Heart right ventricle (tissue), 16 donors: ENCODE measurements around the gene TECPR2. TPM values are rescaled to one million over a fixed set of nuclear protein-coding genes. Genes with fewer than 3 reads are reported as not detected.

Experiments
- ATAC-seq, 8 donors: fragments of 200-7000 bp; cut with Tn5 transposase; one replicate each; pipeline ENCODE4 v1.9.1; 2020; ENCODE audit warnings: mild to moderate bottlenecking in 8 of 8, moderate library complexity in 8 of 8, moderate number of reproducible peaks in 1 of 8
- DNase-seq, 2 donors: peaks; one replicate each; pipeline ENCODE4 v3.0.0-alpha.2; 2020
- H3K27ac ChIP-seq, 10 donors: fragments of 200-600 bp; sonication (generic) in 2 of 10; one replicate each; pipeline versions ENCODE4 v1.5.0 to v1.8.0; 2020 to 2022; ENCODE audit warnings: mild to moderate bottlenecking in 3 of 10
- H3K27me3 ChIP-seq, 7 donors: fragments of 200-600 bp; one replicate each; pipeline ENCODE4 v1.8.0; 2021 to 2022; ENCODE audit warnings: mild to moderate bottlenecking in 2 of 7
- H3K36me3 ChIP-seq, 9 donors: fragments of 200-600 bp; sonication (generic) in 1 of 9; one replicate each; pipeline versions ENCODE4 v1.5.0 to v1.8.0; 2020 to 2022; ENCODE audit warnings: mild to moderate bottlenecking in 2 of 9
- H3K4me1 ChIP-seq, 9 donors: fragments of 200-600 bp; sonication (generic) in 1 of 9; one replicate each; pipeline versions ENCODE4 v1.5.0 to v1.8.0; 2020 to 2022; ENCODE audit warnings: mild to moderate bottlenecking in 4 of 9
- H3K4me3 ChIP-seq, 10 donors: fragments of 200-600 bp; sonication (generic) in 2 of 10; one replicate each; pipeline versions ENCODE4 v1.5.0 to v1.8.0; 2020 to 2022; ENCODE audit warnings: mild to moderate bottlenecking in 7 of 10, moderate library complexity in 2 of 10
- H3K9me3 ChIP-seq, 11 donors: fragments of 200-600 bp in 10 of 11; sonication (generic) in 2 of 11; one replicate each; pipeline versions ENCODE4 v1.5.0 to v1.8.0; 2013 to 2022; ENCODE audit warnings: mild to moderate bottlenecking in 2 of 11, control low read depth in 1 of 11, moderate library complexity in 1 of 11
- WGBS, 2 donors: extraction: QIAGEN DNeasy Blood & Tissue Kit; methylation state at CpG; one replicate each; pipeline ENCODE4 v1.1.7; 2013; ENCODE audit warnings: inconsistent platforms in 1 of 2; 5-methylcytosine and 5-hydroxymethylcytosine counted together
- intact Hi-C, 10 donors: fragments of 100-400 bp; cut with DNase I; formaldehyde crosslinking; loops; one replicate each; pipeline versions ENCODE4 v1.11.1 to v1.14.2; 2022
- polyA plus RNA-seq, 2 donors: library from polyadenylated mRNA; stranded (reverse); fragments of 200-250 nt; gene quantifications; one replicate each; pipeline ENCODE4 v1.2.3, GENCODE V29; 2013
- total RNA-seq, 10 donors: library from RNA; stranded (reverse); fragmentation: NEBNext Ultra II Directional in 3 of 10; extraction: Animal tissue kit (Norgen Biotek cat#: 25700) in 3 of 10; gene quantifications; one replicate each; pipeline versions ENCODE4 v1.2.1 to v1.2.4, GENCODE V29; 2021 to 2023
- TF ChIP-seq, protein P1 (sequence below), 9 donors: fragments of 200-600 bp; sonication (generic) in 2 of 9; IDR thresholded peaks; one replicate each; pipeline versions ENCODE4 v1.5.0 to v1.8.0; 2021 to 2022; ENCODE audit warnings: antibody characterized with exemption in 9 of 9, mild to moderate bottlenecking in 5 of 9, moderate library complexity in 1 of 9
- donor health status: Arrhythmogenic right ventricular cardiomyopathy.
- donor health status: ischemic (EF 13 %, LVEDD 7.1; RV severe dilation, severe dysfunction).
- donor health status: healthy with polysubstance abuse.
- donor health status: DM: no; HTN: yes; CAD: no.
- donor health status: DM: no; HTN: no; CAD: no.
- donor health status: ischemic (EF 25% LVEDD 6.9; RV normal size, moderate dysfunction).
- donor health status: ischemic (EF 25% LVEDD 5.7; RV mildly dilated, moderate dysfunction).
- donor health status: healthy.
- donor health status: DM: yes; HTN: yes; CAD: no.
- donor health status: Ischemic cardiomyopathy.
- donor health status: ischemic (EF 35%, LVEDD 5.7; RV mildly dilated, moderate dysfunction).
- donor health status: nonischemic (EF 11% LVEDD 7.7; RV severe dilation, severe dysfunction).
- donor health status: DM: yes; HTN: yes; CAD: no.
- donor health status: PGD.
- donor health status: ischemic (EF 29% LVEDD 5.4; RV normal size, mild dysfunction).
- donor health status: nonischemic (EF 23%, LVEDD 6.1; RV moderate dilation, normal function).

TECPR2 gene
- total and polyA plus RNA-seq, 12 donors, result 6.8 to 34.2 (median 24.8) TPM

DNA sequence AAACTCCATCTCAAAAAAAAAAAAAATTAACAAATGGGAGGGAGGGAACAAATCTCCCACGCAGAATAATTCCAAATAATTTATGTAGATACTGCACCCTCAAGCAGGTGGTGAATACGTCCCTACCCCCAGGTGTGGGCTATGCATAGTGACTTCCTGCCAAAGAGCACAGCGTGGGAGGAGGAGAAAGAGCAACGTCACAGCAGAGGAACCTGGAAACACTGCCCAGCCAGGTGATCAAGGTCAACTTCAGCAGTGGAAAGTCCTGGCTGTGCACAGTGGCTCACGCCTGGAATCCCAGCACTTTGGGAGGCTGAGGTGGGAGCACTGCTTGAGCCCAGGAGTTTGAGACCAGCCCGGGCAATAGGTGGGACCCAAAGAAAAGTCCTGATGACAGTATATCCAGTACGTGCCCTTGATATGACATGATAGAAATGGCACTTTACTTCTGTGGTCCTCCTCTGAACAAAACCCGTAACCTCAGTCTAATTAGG, 9.6 kb upstream of the TECPR2 start:
- intact Hi-C loops, result no loop called here
- H3K27me3 ChIP-seq, result no peaks in the 10 kb centered on the region
- H3K9me3 ChIP-seq, result no peaks in the 10 kb centered on the region
- WGBS, 2 donors, result 84% methylated on average over 8 of the region's 8 CpGs
- TF ChIP-seq, protein P1, sequence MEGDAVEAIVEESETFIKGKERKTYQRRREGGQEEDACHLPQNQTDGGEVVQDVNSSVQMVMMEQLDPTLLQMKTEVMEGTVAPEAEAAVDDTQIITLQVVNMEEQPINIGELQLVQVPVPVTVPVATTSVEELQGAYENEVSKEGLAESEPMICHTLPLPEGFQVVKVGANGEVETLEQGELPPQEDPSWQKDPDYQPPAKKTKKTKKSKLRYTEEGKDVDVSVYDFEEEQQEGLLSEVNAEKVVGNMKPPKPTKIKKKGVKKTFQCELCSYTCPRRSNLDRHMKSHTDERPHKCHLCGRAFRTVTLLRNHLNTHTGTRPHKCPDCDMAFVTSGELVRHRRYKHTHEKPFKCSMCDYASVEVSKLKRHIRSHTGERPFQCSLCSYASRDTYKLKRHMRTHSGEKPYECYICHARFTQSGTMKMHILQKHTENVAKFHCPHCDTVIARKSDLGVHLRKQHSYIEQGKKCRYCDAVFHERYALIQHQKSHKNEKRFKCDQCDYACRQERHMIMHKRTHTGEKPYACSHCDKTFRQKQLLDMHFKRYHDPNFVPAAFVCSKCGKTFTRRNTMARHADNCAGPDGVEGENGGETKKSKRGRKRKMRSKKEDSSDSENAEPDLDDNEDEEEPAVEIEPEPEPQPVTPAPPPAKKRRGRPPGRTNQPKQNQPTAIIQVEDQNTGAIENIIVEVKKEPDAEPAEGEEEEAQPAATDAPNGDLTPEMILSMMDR (IDR thresholded peaks at IDR 0.05), result no peak
- H3K36me3 ChIP-seq, result peaks cover 0 to 96% (median 71%) of the 10 kb centered on the region in 9 donors
- ATAC-seq (no peak), DNase-seq (no peak)
- peak overlapping the region in 2 of 10 donors; percentile 3 to 87 for H3K27ac ChIP-seq
- no peak overlapping the region for H3K4me3 ChIP-seq
- H3K4me1 ChIP-seq, result peaks cover 0 to 29% (median 19%) of the 10 kb centered on the region in 9 donors

DNA sequence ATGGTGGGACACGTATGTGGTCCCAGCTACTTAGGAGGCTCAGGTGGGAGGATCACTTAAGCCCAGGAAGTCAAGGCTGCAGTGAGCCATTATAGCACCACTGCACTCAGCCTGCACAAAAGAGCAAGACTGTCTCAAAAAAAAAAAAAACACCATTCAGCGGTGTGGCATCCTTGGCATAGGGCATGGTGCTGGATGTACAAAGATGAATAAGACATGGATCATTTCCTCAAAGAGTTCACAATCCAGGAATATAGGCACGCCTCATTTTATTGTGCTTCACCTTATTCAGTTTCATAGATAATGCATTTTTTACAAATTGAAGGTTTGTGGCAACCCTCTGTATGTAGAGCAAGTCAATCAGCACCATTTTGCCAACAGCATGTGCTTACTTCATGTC, 6.5 kb upstream of the TECPR2 start:
- ATAC-seq, result no peak
- peaks cover 0 to 22% (median 13%) of the 10 kb centered on the region in 9 donors for H3K4me1 ChIP-seq
- WGBS, 2 donors, result 94 to 95% methylated on average over 3 of the region's 3 CpGs
- DNase-seq, result no peak
- no peak overlapping the region for H3K27ac ChIP-seq
- no peaks in the 10 kb centered on the region for H3K27me3 ChIP-seq
- H3K4me3 ChIP-seq, result no peak overlapping the region
- no peaks in the 10 kb centered on the region for H3K9me3 ChIP-seq
- TF ChIP-seq, protein P1 (IDR thresholded peaks at IDR 0.05), result no peak
- intact Hi-C loops, result no loop called here
- peaks cover 0 to 91% (median 70%) of the 10 kb centered on the region in 9 donors for H3K36me3 ChIP-seq

DNA sequence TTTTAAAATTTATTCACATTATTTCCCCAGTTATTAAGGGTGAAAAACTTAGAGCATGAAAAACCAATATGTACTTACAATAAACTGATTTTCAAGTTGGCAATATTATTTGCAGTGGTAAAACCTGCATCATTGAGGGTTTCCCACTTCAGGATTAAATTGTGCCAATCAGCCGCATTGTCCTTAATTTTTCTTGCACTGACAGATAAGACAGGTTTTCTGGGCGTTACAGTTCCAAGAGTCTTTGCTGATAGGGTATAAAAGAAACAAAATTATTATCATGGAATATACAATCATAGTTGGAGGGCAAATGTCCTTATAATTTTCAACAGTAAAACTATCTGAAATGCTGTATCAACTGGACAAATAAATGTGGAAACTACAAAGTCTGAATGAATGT, 3.4 kb upstream of the TECPR2 start:
- no peaks in the 10 kb centered on the region for H3K9me3 ChIP-seq
- ATAC-seq (no peak), DNase-seq (no peak)
- intact Hi-C loops, result no loop called here
- H3K27me3 ChIP-seq, result no peaks in the 10 kb centered on the region
- no peak overlapping the region for H3K27ac ChIP-seq
- H3K4me3 ChIP-seq, result no peak overlapping the region
- H3K4me1 ChIP-seq, result peaks cover 0 to 26% (median 22%) of the 10 kb centered on the region in 9 donors
- TF ChIP-seq, protein P1 (IDR thresholded peaks at IDR 0.05), result no peak
- H3K36me3 ChIP-seq, result peaks cover 0 to 63% (median 52%) of the 10 kb centered on the region in 9 donors
- WGBS, 2 donors, result 91 to 96% methylated on average over 2 of the region's 2 CpGs

DNA sequence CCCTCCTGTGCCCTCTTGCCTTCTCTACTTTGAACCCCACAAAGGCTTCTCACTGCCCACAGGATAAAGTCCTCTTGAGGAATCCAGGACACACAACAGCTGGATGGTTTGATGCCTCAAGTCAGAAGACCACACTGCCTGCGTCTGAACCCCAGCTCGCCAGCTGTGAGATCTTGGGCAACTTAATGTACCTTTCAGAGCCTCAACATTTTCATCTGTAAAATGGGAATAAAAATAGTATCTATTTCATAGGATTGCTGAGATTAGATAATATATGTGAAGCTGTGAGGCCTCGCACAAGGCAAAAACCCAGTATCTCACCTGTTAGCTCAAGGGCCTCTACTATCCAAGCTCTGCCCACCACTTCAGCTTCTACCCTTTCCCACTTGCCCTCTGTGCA, 2.4 kb upstream of the TECPR2 start:
- TF ChIP-seq, protein P1 (IDR thresholded peaks at IDR 0.05), result no peak
- H3K27me3 ChIP-seq, result no peaks in the 10 kb centered on the region
- 95 to 98% methylated on average over 3 of the region's 3 CpGs for WGBS, 2 donors
- no peak for ATAC-seq
- H3K4me3 ChIP-seq, result no peak overlapping the region
- no peaks in the 10 kb centered on the region for H3K9me3 ChIP-seq
- H3K27ac ChIP-seq, result no peak overlapping the region
- no peak for DNase-seq
- intact Hi-C loops, result loop anchor here in 2 of 10 donors (5.0 kb wide), 2 partner anchors 43 to 157 kb away; partner anchors contain the start of gene ZNF839 (in 1 of the 2)
- peaks cover 0 to 31% (median 25%) of the 10 kb centered on the region in 9 donors for H3K4me1 ChIP-seq
- peaks cover 0 to 53% (median 42%) of the 10 kb centered on the region in 9 donors for H3K36me3 ChIP-seq
